Mammary epithelial cell (primary cell): Measurements from ENCODE around the gene RPP38.

ENCODE experiments used
- CTCF ChIP-seq, 2 donors: IDR thresholded peaks in 1 of 2; conservative IDR thresholded peaks in 1 of 2; 2 replicates each; pipeline ENCODE4 v1.5.1; 2011 to 2012; ENCODE audit warnings: inconsistent platforms in 2 of 2, low read length in 2 of 2, mild to moderate bottlenecking in 2 of 2, control low read depth in 1 of 2, low read depth in 1 of 2; ENCODE audit not compliant: insufficient read depth in 1 of 2; ENCODE audit errors: extremely low read depth in 1 of 2
- EZH2 ChIP-seq: IDR thresholded peaks from 2 replicates; pipeline ENCODE4 v1.6.1; 2012; ENCODE audit warnings: low read length, inconsistent platforms, borderline replicate concordance

- TF ChIP-seq CTCF (conservative IDR thresholded peaks at IDR 0.05 in 1 of 2, IDR thresholded peaks at IDR 0.05 in 1 of 2; ENCODE audit: extremely low read depth in 1 of 2, insufficient read depth in 1 of 2, low read depth in 1 of 2, low read length in 2 of 2) (no peak), EZH2 (no peak)
Observed at GRCh38 chr10:15123749-15124184, 26.6 kb downstream of the RPP38 start.
